Measurements from ENCODE around the gene PRSS48.
"Not testable (repeated sequence)": the region's sequence is repeated elsewhere in the genome, so short reads cannot be mapped to it uniquely, and the experiment has no call there.

The PRSS48 gene

DNA sequence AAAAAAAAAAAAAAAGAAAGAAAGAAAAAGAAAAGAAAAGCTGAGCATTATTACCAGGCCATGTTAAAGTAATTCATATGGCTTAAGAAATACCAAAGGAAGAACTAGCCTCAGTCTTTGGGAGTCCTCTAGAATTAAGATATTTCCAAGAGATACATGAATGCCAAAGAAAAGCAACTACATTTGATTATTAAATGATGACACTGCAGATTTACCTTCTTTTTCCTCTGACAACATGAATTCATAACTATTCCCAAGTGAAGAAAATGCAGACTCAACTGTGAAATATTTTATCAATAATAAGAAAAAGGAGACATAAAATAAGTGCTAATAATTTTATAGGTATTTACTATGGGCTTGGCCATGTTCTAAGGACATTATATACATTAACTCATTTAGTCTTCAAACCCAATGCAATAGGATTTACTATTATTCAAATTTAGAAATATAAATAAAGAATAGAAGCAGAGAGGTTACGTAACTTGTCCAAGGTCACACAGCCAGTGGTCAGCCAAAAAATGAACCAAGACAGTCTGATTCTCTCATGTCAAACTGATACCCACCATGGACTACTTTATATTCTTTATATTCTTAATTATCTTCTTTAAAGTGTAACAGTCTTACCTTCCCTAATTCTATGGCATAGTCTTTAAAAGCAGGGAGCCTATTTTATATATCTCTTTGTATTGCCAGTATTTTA lies 41.5 kb downstream of the PRSS48 start:
- DNase-seq (ENCODE audit: low read depth), result no peak

GRCh38 chr4:151319490-151319889 lies 42.5 kb downstream of the PRSS48 start:
- DNase-seq (ENCODE audit: low read depth), result no peak

- no peak for DNase-seq (ENCODE audit: low read depth)
Observed at GRCh38 chr4:151321586-151321985, 44.6 kb downstream of the PRSS48 start.

DNA sequence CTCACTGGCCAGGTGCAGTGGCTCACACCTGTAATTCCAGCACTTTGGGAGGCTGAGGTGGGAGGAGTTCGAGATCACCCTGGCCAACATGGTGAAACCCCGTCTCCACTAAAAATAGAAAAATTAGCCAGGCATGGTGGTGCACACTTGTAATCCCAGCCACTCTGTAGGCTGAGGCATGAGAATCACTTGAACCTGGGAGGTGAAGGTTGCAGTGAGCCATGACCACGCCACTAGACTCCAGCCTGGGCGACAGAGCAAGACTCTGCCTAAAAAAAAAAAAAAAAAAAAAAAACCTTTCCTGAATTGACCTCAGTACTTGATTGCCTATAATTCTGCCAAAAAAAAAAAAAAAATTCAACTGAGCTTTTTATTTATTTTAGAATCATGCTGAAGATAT lies 45.2 kb downstream of the PRSS48 start:
- not testable (repeated sequence) for DNase-seq (ENCODE audit: low read depth)

- DNase-seq (ENCODE audit: low read depth), result no peak
Observed at GRCh38 chr4:151322570-151322969, 45.6 kb downstream of the PRSS48 start.

- DNase-seq (ENCODE audit: low read depth), result no peak
Observed at GRCh38 chr4:151323667-151324066, 46.7 kb downstream of the PRSS48 start.

- no peak for DNase-seq (ENCODE audit: low read depth)
Observed at GRCh38 chr4:151324124-151324751, 47.3 kb downstream of the PRSS48 start.

GRCh38 chr4:151324752-151325110 lies 47.8 kb downstream of the PRSS48 start:
- no peak for DNase-seq (ENCODE audit: low read depth)

DNA sequence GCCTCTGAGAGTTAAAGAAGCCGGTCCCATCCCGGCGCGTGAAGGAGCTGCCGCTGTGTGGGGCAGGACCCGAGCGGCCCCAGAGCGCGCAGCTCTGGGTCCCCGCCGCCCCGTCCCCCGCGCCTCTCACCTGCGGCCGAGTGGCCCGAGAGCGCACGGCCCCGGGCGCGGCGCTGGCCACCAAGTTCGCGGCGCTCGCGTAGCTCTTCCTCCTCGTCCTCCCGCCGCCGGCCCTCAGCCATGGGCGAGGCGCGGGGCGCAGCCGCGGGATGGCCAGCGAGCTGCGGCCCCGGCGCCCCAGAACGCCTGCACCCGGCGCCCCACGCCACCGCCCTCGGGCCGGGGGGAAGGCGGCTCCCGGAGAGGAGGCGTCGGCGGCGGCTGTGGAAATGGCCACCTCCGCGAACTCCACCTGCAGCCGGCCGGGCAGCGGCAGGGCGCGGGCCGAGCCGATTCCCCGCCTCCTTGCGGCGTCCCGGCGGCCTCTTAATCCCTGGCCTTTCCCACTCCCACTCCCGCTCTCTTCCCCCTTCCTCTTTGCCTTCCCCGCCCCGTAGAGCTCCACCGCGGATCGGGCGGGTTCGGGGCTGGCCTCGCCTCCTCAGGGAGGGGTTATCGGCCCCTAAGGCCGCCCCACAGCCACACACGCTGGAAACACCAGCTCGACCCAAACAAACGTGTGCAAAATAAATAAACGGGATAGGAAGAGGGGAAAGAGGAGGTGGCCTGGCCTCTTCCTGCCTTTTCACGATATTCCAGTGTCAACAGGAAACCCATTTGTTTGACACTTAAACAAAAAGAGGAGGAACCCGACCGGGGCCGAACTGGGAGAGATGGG lies 48.4 kb downstream of the PRSS48 start, which contains the start of gene SH3D19:
TSS of gene SH3D19 (minus strand) at position 495 of the 838 bp plus-strand sequence. CDS start at position 242, 253 bp downstream.
- DNase-seq (ENCODE audit: low read depth), result no peak

DNA sequence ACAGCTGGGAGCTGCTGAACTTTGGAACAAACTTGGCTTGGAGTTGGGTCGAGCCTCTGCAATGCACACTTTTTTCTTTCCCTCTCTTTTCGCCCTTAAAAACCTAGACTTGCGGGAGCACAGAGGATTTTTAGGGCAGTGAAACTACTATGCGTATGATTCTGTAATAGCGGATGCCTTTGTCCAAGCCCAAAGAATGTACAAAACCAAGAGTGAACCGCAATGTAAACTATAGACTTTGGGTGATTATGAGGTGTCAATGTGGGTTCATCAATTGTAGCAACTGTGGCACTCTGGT lies 48.9 kb downstream of the PRSS48 start:
- DNase-seq (ENCODE audit: low read depth), result no peak

DNA sequence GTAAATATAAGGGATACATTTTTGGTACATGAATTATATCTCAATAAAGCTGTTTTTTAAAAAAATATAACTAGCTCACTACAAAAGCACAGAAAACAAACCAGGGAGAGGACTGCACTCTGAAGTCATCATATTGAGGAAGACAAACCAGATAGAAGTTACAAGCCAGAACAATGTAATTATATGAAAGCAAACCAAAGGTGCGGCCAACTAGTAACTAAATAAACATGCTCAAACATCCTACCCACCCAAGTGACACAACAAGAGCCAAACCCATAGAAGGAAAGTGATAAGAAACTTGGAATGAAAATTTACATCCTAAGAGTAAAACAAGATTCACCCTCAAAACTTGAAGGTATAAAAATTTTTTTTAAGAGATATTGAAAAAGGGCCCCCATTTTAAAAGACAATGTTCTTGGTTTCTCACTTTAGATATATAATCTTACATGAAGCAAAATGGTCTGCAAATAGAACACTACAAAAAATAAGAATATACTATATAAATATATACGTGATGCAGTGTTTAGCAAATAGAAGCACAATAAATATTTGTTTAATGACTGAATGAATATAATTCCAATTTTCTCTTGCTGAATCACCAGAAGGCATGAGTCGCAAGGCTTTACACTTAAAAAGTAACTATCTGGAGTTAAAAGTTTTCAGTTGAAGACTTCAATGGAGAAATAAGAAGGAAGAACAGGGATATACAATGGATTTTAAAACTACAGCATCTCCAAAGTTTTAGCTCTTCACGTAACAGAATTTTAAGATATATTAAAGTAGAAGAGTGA lies 52.5 kb downstream of the PRSS48 start:
- no peak for DNase-seq (ENCODE audit: low read depth)

- DNase-seq (ENCODE audit: low read depth), result no peak
Observed at GRCh38 chr4:151331276-151332042, 54.5 kb downstream of the PRSS48 start.

GRCh38 chr4:151339467-151339866 lies 62.5 kb downstream of the PRSS48 start:
- no peak for DNase-seq (ENCODE audit: low read depth)

GRCh38 chr4:151340751-151341385 lies 63.9 kb downstream of the PRSS48 start:
- no peak for DNase-seq (ENCODE audit: low read depth)
